CD4-positive, alpha-beta T cell treated with Interferon alpha-2 for 1 hour (primary cell): Measurements from ENCODE around the gene SERPINA3.

Experiments
- DNase-seq, 2 donors: peaks; one replicate each; pipeline ENCODE4 v3.0.0-alpha.2; 2020 to 2022

The SERPINA3 gene

DNA sequence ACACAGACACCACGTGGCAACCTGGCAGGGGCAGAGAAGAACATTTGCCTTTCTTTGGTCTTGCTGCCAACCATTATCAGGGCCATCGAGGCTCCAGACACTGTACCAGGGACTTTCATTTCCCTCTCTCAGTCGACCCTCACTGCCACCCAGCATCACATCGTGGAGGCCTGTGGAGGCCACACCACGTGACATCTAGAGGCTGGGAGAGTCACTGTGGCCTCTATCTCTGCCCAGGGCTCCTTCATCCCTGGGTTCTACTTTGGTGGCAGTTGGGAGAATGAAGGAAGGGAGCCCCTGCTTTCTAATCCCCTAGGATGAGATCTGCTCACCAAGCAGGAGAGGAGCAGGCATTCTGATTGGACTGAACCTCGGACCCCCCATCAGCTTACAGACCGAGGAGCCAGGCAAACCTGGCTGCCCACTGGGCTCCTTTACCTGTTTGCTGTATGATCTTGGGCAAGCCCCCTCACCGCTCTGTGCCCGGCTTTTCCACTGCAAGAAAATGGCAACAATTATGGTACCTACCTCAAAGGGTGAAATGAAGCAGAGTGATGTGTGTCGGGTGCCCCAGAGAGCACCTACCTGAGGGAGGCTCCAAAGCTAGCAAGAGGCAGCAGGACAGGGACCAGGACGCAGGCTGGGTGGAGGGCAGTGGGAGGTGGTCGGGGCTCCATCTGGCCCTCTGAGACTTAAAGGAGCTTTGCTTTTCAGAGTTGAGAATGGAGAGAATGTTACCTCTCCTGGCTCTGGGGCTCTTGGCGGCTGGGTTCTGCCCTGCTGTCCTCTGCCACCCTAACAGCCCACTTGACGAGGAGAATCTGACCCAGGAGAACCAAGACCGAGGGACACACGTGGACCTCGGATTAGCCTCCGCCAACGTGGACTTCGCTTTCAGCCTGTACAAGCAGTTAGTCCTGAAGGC lies 1.8 kb downstream of the SERPINA3 start:
- no peak for DNase-seq

DNA sequence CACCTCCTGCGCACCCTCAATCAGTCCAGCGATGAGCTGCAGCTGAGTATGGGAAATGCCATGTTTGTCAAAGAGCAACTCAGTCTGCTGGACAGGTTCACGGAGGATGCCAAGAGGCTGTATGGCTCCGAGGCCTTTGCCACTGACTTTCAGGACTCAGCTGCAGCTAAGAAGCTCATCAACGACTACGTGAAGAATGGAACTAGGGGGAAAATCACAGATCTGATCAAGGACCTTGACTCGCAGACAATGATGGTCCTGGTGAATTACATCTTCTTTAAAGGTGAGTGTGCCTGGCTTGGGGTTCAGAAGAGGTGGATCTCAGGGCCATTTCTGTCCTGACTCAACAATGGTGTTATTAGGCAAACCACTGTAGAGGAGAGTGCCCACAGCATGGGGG lies 2.6 kb downstream of the SERPINA3 start:
- DNase-seq: no peak

DNA sequence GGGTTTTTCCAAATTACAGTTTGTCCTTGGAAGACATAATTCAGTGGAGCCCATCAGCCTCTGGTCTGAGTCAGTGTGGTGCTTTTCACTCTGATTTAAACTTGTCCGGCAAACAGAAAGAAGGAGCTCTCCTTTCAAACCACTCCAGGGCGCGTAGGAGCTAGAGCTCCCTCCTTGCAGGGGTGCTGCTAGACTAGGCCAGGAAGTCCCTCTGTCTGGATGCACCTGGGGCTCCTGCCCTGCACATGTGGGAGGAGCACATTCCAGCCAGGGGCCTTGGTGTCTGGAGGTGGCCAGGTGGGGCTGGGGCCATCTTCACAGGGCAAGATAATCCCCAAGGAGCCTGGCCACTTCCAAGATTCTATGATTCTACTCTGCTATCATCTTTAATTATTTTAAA lies 3.1 kb downstream of the SERPINA3 start:
- DNase-seq: no peak

DNA sequence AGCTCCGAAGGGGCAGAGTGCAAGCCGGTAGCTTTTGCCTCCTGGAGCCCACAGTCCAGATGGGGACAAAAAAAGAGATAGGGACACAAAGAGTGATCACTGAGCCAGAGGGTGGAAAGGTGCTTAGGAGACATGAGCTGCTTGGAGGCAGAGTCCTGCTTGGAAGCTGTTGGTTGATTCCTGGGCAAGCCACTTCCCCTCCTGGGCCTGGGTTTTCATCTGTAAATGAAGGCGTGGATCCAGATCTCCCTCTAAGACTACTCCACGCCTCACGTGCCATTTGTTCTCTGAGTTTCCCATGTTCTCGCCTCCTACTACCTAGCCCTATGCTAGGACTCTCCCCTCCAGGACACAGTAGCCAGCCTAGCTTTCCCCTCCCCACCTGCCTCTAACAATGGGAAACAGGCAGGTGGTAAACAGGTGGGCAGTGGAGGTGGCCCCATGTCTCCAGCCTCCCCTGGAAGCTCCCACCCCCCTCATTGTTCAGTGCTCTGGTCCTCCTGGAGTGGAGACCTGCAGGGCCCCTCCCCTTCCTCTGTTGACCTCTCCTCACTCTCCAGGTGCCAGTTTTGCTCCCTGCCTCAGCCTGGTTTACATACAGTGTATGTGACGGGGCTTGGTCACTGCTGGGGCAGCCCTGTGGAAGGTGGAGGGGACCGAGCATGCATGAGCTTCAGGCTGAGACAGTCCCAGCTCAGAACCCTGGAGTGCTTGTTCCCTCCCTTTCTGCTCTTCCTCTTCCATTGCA lies 3.8 kb downstream of the SERPINA3 start:
- no peak for DNase-seq

DNA sequence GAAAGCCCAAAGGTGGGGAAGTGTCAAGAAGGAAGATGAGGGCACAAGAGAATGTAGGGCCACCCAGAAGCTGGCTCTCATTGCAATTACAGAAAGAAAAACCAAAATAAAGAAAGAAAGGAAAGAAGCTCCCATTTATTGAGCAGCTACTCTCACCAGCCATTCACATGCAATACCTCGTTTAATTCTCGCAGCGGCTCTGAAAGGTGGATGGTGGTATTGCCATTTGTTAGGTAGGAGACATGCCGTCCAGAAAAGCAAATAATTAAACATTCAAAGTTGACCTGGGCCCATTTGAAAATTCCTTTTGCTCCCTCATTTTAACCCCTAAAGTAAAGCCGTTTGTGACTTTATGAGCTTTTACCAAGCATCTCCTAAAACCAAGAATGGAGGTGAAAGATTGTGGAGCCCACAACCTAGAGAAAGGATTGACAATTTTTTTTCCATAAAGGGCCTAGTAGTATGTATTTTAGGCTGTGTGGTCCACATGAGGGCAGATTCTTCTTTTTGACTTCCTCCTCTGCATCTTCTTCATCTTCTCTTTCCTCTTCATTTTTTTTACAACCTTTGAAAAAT lies 5.3 kb downstream of the SERPINA3 start:
- DNase-seq: no peak

DNA sequence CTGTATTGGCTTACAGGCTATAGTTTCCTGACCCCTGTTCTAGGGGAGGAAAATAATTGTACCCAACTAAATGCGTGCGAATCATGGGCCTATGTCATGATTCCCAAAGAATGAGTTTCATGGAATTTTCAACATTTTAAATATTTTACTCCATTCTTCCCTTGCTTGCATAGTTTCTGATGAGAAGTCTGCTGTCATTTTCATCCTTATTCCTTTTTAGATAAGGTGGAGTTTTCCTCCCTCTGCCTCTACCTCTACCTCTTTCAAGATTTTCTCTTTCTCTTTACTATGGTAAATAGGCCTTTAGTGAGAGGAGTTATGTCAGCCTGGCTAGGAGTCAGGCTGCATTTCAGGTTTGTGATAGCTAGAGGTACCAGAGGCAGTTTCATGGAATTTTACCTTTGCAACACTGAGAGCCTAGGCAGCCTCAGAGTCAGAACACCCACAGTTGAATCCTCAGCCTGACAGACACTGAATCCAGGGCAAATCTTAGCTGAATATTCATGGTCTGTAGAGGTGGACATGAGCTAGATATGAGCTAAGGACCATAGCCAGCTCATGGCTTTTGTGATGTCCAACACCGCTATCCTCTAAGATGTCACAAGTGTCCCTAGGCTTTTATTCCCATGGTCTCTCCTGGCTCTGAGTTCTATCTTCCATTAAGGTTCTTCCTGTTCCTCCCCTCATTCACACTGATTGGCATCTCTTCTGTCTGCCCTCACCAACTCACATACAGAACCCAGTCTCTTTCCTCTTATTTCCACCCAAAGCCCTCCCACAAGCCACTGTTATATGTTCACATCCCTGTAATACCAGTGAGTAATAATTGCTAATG lies 6.0 kb downstream of the SERPINA3 start:
- no peak for DNase-seq

DNA sequence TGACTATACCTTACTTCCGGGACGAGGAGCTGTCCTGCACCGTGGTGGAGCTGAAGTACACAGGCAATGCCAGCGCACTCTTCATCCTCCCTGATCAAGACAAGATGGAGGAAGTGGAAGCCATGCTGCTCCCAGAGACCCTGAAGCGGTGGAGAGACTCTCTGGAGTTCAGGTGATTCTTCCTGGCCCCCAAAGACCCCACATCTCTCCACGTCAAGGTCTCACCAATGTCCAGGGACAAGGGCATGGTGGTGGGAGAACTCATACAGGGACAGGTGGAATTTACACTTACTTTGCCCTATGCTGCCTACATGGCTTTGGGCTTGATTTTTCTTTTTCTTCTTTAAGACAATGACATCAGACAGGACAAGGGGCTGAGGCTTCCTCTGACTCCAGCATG lies 7.1 kb downstream of the SERPINA3 start:
- no peak for DNase-seq

DNA sequence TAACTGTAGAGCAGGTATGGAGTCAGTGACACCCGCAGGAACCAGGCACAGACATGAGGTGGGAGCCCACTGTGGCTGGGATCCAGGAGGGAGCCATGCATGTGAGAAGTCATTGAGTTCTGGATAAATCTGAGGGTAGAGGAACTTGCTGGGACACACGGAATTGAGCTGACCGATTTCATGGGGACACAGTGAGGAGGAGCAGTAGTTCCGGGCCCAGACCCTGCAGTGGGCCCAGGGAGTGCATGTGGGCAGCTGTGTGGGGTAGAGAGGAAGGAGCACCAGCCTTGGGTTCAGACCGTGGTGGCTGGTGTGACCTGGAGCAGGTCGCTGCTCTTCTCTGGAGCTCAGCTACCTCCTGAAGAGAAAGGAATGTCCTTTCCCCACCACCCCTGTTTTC lies 8.4 kb downstream of the SERPINA3 start:
- no peak for DNase-seq

DNA sequence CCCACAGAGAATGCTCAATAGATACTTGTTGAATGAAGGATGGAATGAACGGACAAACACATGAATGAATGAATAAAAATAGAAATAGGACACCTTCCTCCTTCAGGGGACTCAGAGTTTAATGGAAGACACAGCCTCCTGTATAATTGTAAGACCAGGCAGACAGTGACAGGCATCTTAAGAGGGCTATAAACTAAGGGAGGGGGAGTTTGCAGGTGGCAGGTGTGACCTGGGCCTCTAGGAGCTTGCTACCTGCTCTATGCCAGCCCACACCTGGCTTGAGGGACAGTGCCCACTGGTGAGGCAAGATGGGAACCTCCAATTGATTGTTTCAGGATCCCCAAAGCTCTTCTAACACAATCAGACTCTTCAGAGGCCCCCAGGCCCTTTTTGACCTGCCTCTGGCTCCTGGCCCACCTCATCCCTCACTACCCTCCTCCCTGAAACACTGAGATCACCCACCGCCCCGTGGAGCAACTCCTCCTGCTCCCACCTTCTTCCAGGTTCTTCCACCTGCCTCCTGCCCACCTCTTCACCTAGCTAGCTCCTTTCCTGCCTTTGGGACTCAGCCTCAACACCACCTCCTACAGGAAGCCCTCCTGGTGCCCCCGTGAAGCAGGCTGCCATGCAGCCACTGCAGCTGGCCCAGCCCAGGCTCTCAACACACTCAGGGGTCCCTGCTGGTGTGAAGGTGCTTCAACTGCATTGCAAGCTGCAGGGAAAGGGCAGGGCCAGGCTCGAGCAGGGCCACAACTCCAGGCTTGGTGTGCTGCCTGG lies 9.4 kb downstream of the SERPINA3 start:
- DNase-seq: no peak

DNA sequence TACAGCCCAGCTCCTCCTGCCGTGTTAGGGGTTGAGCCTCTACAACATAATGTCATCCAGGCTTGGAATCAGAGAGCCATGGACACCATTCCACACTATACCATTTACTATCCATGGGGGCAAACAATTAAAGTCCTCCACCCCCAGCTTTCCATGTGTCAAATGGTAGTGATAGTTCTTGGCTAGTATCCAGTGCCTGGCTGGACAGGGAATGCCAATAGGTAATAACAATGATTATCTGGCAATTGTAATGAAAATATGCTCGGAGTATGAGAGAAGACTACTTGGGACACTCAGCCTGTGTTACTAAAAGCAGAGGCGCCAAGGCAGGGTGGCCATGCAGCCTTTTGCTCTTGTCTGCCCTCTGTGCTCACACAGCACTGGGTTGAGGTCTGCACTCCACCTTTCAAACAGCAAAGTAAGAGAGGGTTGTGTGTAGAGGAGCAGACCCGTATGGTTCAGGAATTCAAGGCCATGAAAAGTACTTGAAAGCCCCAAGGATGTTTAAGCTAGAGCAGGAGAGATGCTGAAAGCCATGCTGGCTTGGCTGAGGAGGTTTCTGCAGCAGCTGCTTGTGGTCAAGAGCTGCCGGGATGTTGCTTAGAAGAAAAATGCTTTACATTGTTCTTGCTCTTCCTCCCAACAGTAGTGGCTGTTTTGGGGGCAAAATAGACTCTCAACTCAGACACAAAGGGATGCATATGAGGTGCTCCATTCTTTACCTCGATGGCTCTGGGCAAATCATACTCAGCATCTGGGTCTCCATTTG lies 10.6 kb downstream of the SERPINA3 start:
- DNase-seq: no peak

DNA sequence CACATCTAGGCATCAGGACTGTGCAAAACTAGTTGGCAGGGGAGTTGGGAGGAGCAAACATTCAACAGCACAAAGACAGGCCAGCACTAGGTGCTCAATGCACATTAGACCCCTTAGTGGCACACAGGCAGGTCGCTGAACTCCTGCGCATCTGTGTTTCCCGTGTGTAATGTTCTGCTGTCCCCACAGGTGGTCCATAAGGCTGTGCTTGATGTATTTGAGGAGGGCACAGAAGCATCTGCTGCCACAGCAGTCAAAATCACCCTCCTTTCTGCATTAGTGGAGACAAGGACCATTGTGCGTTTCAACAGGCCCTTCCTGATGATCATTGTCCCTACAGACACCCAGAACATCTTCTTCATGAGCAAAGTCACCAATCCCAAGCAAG lies 11.2 kb downstream of the SERPINA3 start:
- no peak for DNase-seq

DNA sequence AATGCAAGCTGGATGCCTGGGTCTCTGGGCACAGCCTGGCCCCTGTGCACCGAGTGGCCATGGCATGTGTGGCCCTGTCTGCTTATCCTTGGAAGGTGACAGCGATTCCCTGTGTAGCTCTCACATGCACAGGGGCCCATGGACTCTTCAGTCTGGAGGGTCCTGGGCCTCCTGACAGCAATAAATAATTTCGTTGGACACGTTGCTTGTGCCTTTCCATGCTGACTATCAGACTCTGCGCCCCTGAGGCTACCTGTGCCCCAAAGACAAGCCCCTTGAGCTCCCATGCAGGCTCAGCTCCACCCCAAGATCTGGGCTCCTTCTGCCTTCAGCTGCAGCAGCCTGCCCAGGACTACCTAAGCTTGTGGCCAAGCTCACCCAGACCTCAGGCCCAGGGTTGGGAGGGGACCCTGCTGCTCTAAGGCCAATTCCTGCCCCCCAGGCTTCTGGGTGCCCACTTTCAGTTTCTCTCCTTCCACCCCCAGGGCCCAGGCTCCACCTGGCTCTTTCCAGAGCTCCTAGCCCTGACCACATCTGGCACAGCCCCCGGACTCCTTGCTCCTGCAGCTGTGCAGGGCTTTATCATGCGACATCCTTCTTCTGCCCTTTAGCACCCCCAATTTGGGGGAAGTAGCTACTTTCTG lies 11.8 kb downstream of the SERPINA3 start:
- no peak for DNase-seq

DNA sequence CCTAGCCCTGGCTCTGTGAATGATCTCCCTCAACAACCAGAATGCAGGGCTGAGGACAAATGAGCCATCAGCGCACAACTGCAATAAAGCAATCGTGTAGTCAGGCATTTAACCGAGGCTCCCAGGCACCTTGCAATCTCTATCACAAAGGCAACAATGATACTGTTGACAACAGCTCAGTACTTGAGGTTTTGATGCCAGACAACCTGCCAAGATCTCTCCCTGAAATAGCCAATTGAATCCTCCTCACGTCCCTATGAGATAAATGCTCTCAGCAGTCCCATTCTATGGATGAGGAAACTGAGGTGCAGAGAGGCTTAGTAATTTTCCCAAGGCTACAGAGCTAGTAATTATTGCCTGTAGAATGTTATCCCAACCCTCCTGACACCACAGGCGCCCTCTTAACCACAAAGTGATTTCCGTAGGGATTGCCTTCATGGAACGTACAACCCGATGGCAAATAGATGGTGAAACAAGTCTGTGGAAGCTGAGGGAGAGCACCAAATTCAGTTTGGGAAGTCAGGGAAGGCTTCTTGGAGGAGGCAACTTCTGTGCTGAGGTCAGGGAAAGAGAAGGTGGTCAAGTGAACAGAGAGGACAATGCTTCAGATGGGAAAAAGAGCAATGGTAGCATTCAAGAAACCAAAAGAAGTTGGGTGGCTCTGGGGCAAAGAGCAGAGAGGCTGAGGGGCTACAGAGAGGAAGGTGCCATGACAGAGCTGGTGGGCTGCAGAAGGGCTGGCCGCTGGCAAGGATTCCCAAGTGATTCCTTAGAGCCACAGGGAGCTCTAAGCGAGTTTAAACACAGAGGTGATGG lies 12.6 kb downstream of the SERPINA3 start:
- DNase-seq: no peak

DNA sequence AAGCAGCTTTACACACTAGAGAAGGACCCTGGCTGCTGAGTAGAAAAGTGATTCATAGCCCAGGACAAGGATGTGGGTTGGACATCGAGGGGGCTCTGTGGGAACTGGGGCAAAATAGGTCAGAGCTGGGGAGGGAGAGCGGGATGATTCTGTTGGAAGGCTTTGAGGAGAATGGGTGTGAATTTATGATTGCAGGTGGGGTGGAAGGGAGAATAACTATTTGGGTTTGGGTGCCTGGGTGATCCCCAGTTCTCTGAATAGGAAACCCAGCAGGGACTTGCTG lies 13.1 kb downstream of the SERPINA3 start:
- DNase-seq: no peak

DNA sequence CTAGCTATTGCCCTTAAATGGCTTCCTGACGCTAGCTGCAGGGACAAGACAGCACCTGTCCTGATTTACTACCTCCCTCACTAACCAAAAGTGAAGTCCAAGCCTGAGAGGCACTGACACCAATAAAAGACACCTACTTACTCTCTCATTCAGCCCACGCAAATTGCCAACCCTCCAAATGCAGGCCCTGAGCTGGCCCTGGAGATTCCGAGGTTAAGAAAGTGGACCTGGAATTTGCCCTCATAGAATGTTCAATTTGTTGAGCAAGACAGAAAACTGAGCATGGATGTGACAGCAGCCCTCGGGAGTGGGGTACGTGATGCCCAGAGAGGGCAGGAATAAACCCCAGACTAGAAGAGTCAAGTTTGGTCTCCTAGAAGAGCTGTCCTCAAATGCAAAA lies 16.4 kb downstream of the SERPINA3 start:
- no peak for DNase-seq

DNA sequence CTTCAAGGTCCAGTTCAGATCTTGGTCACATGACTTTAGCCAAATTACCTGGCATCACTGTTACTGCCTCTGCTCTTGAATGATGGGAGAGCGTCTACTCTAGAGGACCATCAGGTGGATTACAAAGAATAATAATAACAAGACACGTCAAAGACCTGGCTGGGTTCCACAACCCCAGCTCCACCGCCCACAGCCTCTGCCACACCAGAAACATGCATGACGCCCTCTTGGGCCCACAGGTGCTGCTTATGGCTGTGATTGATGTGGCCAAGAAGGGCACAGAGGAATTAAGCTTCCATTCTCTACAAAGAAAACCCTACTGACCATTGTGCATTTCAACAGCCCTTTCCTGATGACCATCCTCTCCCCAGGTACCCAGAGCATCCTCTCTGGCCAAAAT lies 18.2 kb downstream of the SERPINA3 start:
- no peak for DNase-seq

DNA sequence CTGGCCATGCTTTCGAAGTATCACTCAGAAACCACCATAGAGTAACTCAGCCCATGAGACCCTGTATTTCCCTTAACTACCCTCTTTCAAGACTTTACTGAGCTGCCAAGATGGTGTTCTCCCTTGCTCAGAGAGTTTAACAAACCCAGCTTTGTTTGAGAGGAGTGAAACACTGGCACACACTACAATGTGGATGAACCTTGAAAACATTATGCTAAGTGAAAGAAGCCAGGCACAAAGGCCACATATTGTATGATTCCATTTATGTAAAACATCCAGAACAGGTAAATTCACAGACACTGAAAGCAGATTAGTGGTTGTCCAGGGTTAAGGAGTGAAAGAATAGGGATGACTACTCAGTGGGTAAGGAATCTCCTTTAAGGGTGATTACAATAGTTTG lies 18.9 kb downstream of the SERPINA3 start:
- no peak for DNase-seq

DNA sequence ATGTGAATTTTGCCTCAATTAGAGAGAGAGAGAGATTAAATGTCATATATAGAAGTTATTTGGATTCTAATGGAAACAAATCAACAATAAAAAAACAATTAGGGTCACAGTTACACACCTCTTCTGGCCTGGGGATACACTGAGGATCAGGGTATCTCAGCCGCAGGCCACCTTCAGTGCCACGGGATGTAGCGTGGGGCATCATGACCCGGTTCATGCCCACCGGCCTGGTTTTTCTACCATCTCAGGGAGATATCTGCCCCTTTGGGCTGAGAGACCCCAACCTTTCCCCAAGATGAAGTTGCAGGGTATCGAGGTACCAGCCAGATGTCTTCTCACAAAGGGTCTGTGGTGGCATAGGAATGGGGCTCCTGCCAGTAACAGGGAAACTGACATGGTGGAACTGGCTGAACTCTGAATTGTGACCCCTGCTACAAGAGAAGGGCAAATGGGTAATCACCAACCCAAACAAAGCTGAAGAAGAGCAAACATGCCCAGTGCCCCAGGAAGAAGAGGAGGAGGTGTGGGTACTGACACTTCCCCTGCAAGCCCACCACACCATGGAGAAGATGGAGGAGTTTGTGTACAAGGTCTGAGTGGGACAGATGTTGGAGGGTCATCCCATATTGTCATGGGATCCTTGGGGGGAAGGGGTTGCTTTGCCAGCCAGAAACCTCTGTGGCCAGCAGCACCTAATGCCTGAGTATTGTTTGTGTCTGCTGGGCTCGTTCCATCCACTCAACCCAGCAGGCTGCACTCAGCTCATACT lies 19.5 kb downstream of the SERPINA3 start:
- no peak for DNase-seq

DNA sequence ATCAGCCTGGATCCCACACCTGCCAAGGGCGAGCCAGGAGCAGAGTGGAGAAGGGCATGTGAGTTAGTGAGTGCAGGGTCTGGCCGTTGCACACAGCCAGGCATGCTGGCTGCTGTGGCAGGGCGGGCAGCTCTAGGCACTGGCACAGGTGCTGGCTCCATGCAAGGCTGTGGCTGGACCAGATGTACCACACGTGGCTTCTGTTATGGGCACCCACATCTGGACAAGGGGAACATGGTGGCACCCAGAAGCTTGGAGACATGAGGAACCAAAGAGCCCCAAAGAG lies 20.1 kb downstream of the SERPINA3 start:
- DNase-seq: no peak

DNA sequence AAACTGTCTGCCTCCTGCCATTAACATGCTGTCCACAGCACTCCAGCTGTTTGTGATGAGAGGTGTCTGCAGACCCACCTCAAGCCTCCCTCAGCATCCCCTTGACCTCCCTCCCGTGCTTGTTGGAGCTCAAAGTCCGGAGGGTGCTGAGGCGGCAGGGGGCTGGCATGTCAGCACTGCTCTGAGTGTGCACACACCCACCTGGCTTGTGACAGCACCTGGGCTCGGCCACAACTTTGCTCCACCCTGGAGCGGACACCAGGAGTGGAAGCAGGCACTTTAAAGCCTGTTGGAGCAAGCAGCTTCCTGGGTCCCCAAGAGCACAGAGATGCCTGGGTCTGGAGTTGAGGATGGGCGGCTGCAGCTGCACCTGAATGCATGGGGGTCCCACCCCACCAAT lies 20.9 kb downstream of the SERPINA3 start:
- DNase-seq: no peak
